ENCODE data around the gene TEX10. TPM values are rescaled to one million over a fixed set of nuclear protein-coding genes. Genes with fewer than 3 reads are reported as not detected.
"Not testable (repeated sequence)": the region's sequence is repeated elsewhere in the genome, so short reads cannot be mapped to it uniquely, and the experiment has no call there.

Gene TEX10
- 10 to 100 TPM in 1 of 2 donors, 1 to 10 TPM in 1; 9.9 to 11.2 TPM for total RNA-seq
- long read RNA-seq, donor 1, partial matches to known transcripts: 0 of 1 reads
- long read RNA-seq, donor 1, other reads (novel, unspliced or antisense): 0 of 1 reads
- long read RNA-seq, donor 2, partial matches to known transcripts: 1 of 8 reads
- long read RNA-seq, donor 2, other reads (novel, unspliced or antisense): 3 of 8 reads

GRCh38 chr9:100352727-100353505 lies at the start of gene TEX10:
TSS of gene TEX10 (minus strand) at chr9:100352942. CDS start at chr9:100349363, 3,579 bp downstream.
- DNase-seq (ENCODE audit: low spot score): peak; percentile 97
- intact Hi-C loops (cut with DNase I): loop anchor here in 1 of 2 donors (5.0 kb wide), 1 partner anchor 74 kb away; the partner anchor contains the start of gene MSANTD3

GRCh38 chr9:100401042-100401441 lies 48.3 kb upstream of the TEX10 start:
- intact Hi-C loops (cut with DNase I): no loop called here
- DNase-seq (ENCODE audit: low spot score): no peak

GRCh38 chr9:100397529-100398266 lies 45.0 kb upstream of the TEX10 start:
- intact Hi-C loops (cut with DNase I): no loop called here
- DNase-seq (ENCODE audit: low spot score): no peak

DNA sequence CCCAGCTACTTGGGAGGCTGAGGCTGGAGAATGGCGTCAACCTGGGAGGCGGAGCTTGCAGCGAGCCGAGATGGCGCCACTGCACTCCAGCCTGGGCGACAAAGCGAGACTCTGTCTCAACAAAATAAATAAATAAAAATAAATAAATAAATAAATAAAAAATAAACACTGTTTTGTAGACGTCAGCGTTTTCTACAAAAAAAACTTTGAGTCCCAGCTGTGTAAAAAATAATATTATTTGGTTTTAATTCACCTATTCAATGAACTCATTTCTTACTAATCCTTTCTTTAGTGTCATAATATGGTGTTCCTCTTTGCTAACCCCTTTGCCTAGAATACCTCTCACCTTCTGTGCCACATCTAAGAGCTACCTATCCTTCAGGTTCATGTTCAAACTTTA lies 44.0 kb upstream of the TEX10 start:
- no peak for DNase-seq (ENCODE audit: low spot score)
- intact Hi-C loops (cut with DNase I): no loop called here

DNA sequence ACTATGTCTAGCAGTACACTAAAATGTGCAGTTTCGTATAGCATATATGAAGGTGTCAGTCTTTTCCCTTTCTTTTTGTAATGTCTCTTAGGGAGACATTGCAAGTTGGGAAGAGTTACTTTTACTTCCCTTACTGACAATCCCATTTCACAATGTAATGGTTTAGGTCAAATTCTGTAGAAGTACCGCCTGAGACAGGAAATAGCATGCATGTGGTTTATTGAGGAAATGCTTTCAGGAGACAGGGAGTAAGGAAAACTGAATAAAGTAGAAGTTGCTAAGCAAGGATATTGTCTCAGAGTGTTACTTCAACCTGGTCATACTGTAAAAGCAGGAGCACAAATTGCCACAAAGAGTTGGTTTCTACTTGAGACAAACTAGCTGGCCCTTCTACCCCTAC lies 42.1 kb upstream of the TEX10 start:
- intact Hi-C loops (cut with DNase I): no loop called here
- no peak for DNase-seq (ENCODE audit: low spot score)

GRCh38 chr9:100394032-100394695 lies 41.4 kb upstream of the TEX10 start:
- no peak for DNase-seq (ENCODE audit: low spot score)
- intact Hi-C loops (cut with DNase I): no loop called here

DNA sequence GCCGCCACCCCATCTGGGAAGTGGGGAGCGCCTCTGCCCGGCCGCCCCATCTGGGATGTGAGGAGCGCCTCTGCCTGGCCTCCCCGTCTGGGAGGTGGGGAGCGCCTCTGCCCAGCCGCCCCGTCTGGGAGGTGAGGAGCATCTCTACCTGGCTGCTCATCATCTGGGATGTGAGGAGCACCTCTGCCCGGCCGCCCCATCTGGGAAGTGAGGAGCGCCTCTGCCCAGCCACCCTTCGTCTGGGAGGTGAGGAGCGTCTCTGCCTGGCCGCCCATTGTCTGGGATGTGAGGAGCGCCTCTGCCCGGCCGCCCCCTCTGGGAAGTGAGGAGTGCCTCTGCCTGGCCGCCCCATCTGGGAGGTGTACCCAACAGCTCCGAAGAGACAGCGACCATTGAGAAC lies 40.2 kb upstream of the TEX10 start:
- DNase-seq (ENCODE audit: low spot score); intact Hi-C loops (cut with DNase I): not testable (repeated sequence)

DNA sequence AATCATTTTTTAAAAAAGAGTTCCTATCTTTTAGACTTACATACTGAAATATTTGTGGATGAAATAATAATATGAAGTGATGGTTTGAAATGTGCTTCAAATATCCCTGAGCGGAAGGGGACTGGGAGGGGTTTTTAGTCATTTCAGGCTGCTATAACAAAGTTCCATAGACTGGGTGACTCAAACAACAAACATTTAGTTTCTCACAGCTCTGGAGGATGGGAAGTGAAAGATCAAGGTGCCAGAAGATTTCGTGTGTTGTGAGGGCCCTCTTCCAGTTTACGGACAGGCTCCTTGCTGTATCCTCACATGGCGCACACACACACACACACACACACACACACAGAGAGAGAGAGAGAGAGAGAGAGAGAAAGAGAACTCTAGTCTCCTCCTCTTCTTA lies 27.1 kb upstream of the TEX10 start:
- no peak for DNase-seq (ENCODE audit: low spot score)
- intact Hi-C loops (cut with DNase I): no loop called here

GRCh38 chr9:100377015-100377414 lies 24.3 kb upstream of the TEX10 start:
- no peak for DNase-seq (ENCODE audit: low spot score)
- intact Hi-C loops (cut with DNase I): no loop called here

DNA sequence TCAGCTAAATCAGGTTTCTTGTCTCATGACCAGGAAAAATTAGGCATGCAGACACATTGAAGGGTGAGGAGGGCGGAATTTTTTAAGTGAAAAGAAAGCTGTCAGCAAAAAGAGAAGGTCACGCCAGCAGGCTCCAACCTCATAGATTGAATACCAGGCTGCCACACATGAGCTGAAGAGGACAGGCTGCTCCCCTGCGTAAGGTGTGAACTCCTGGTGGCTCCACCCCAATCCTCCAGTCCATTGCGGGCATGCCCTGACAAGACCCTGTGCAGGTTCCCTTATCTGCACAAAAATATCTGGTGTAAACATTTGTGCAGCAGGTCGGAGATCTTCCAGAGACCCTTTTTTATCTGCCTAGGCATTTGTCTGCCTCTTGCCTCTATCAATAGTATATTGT lies 22.9 kb upstream of the TEX10 start:
- intact Hi-C loops (cut with DNase I): no loop called here
- no peak for DNase-seq (ENCODE audit: low spot score)

- intact Hi-C loops (cut with DNase I): no loop called here
Measured at GRCh38 chr9:100372648-100373047, 19.9 kb upstream of the TEX10 start.

DNA sequence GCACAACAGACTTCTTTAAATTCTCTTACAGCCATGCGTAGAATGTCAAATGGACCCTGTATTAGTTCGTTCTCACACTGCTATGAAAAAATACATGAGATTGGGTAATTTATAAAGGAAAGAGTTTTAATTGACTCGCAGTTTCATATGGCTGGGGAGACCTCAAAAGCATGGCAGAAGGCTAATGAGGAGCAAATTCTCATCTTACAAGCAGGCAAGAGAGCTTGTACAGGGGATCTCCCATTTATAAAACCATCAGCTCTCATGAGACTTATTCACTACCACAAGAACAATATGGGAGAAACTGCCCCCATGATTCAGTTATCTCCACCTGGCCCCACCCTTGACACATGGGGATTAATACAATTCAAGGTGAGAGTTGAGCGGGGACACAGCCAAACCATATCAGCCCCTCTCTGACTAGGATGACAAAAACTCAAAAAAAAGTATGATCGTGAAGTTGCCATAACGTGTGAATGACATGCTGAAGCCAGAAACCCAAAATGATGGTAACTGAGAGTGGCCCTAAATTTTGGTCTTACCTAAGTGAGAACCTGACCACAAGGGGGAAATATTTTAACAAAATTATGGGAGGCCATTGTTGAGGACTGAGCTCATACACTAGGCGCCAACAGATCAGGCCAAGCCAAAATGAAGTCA lies 17.5 kb upstream of the TEX10 start:
- no peak for DNase-seq (ENCODE audit: low spot score)
- intact Hi-C loops (cut with DNase I): no loop called here

More at GRCh38 chr9:100372648-100373047, 19.9 kb upstream of the TEX10 start:
- no peak for DNase-seq (ENCODE audit: low spot score)

DNA sequence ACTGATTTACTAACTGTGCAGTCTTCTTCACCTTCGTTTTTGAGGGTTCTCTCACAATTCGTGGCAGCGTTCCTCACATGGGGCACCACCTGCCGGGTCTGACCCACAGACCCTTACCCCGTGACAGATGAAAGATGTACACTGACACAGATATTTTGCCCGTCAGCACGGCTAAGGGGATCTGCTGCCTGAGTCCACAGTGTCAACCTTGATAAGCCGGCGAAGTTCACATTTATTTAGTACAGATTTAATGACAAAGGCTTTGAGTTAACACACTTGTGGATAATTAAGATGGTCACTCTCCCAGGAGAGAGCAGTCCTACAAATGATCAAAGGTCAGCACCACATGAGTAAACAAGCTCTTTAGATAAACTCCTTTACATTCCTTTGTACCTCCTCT lies 15.9 kb upstream of the TEX10 start:
- DNase-seq (ENCODE audit: low spot score): no peak
- intact Hi-C loops (cut with DNase I): no loop called here

DNA sequence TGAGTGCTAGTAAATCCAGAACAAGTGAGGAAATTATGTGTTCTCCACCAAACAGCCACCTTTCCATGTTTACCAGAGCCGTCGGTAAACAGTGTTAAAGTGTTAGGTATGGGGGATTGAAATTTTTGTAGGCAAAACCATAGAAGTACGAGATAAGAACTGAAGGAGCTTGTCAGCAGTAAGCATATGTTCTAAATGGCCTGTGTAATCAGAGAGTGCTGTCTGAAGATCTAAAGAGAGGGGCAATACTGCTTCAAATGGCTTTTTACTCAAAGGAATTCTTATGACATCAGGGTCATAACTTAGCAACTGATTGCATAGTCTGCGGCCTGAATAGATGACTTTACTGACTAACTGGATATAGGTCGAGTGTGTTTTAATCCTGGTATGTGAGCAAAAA lies 13.4 kb upstream of the TEX10 start:
- DNase-seq (ENCODE audit: low spot score): no peak
- intact Hi-C loops (cut with DNase I): no loop called here

GRCh38 chr9:100364013-100364412 lies 11.3 kb upstream of the TEX10 start:
- DNase-seq (ENCODE audit: low spot score): no peak
- intact Hi-C loops (cut with DNase I): no loop called here

- no peak for DNase-seq (ENCODE audit: low spot score)
- intact Hi-C loops (cut with DNase I): no loop called here
Measured at GRCh38 chr9:100359057-100359456, 6.3 kb upstream of the TEX10 start.

- DNase-seq (ENCODE audit: low spot score): no peak
- intact Hi-C loops (cut with DNase I): no loop called here
Measured at GRCh38 chr9:100357501-100357900, 4.8 kb upstream of the TEX10 start.

DNA sequence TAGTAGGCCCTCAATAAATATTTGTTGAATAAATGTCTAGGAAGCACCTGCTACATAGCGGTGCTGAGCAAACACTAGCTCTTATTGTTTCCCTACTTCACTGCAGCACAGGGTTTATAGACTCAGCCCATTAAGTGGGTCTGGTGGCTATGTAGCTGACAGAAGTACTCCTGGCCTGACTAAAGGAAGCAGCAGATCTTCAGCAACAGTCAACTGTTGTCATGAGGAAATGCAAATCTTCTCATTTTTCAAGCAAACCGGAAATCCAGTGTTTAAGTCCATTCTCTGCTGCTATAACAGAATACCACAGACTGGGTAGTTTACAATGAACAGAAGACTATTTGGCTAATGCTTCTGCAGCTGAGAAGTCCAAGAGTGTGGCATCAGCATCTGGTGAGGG lies 2.8 kb upstream of the TEX10 start:
- intact Hi-C loops (cut with DNase I): no loop called here

DNA sequence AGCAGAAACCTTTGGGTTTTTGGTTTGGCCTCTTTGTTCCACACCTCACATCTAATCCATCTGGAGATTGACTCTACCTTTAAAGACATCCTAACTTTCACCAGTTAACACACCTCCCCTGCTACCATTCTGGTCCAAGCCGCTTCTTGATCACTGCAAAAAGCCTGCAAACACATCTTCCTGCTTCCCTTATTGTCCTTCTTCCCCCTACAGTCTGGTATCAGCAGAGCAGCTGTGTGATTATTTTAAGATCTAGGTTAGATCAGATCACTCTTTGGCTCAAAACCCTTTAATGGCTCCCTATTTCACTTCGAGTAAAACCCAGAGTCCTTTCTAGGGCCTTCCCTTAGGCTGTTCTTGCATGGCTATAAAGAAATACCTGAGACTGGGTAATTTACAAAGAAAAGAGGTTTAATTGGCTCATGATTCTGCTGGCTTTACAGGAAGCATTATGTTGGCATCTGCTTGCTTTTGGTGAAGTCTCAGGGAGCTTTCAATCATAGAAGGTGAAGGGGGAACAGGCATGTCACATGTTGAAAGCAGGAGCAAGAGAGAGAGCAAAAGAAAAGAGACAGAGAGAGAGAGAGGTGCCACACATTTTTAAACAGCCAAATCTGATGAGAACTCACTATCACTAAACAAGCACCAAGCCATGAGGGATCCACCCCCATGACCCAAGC lies 1.5 kb upstream of the TEX10 start:
- no peak for DNase-seq (ENCODE audit: low spot score)
- intact Hi-C loops (cut with DNase I): loop anchor here in 1 of 2 donors (5.0 kb wide), 1 partner anchor 73 kb away; the partner anchor contains the start of gene MSANTD3

More for the DNA sequence above, 2.8 kb upstream of the TEX10 start:
- no peak for DNase-seq (ENCODE audit: low spot score)
